Panc1 (cell line): Measurements from ENCODE around the gene RSAD1.

Source experiments
- CTCF ChIP-seq: fragments of 450-650 bp; IDR thresholded peaks from 2 replicates; pipeline ENCODE4 v1.5.1; 2017; ENCODE audit warnings: mild to moderate bottlenecking
- TF ChIP-seq, protein P1 (sequence below), 2 experiments: IDR thresholded peaks; 2 replicates each; pipeline ENCODE4 v1.6.1; 2011 to 2012; ENCODE audit warnings: low read depth in 2 of 2, control low read depth in 1 of 2, low read length in 1 of 2, mild to moderate bottlenecking in 1 of 2, moderate library complexity in 1 of 2; ENCODE audit not compliant: insufficient read depth in 1 of 2

- TF ChIP-seq CTCF = no peak
- TF ChIP-seq, protein P1, sequence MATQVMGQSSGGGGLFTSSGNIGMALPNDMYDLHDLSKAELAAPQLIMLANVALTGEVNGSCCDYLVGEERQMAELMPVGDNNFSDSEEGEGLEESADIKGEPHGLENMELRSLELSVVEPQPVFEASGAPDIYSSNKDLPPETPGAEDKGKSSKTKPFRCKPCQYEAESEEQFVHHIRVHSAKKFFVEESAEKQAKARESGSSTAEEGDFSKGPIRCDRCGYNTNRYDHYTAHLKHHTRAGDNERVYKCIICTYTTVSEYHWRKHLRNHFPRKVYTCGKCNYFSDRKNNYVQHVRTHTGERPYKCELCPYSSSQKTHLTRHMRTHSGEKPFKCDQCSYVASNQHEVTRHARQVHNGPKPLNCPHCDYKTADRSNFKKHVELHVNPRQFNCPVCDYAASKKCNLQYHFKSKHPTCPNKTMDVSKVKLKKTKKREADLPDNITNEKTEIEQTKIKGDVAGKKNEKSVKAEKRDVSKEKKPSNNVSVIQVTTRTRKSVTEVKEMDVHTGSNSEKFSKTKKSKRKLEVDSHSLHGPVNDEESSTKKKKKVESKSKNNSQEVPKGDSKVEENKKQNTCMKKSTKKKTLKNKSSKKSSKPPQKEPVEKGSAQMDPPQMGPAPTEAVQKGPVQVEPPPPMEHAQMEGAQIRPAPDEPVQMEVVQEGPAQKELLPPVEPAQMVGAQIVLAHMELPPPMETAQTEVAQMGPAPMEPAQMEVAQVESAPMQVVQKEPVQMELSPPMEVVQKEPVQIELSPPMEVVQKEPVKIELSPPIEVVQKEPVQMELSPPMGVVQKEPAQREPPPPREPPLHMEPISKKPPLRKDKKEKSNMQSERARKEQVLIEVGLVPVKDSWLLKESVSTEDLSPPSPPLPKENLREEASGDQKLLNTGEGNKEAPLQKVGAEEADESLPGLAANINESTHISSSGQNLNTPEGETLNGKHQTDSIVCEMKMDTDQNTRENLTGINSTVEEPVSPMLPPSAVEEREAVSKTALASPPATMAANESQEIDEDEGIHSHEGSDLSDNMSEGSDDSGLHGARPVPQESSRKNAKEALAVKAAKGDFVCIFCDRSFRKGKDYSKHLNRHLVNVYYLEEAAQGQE (IDR thresholded peaks at IDR 0.05; ENCODE audit: insufficient read depth in 1 of 2, low read depth in 2 of 2, low read length in 1 of 2) = no peak
Observed at GRCh38 chr17:50476545-50477315, 1.9 kb upstream of the RSAD1 start.
